HT1080 (cell line): ENCODE results near the gene EMP2. TPM values are rescaled to one million over a fixed set of nuclear protein-coding genes. Genes with fewer than 3 reads are reported as not detected.
"Not testable (repeated sequence)": the region's sequence is repeated elsewhere in the genome, so short reads cannot be mapped to it uniquely, and the experiment has no call there.

Experiments used
- DNase-seq: peaks from one replicate; pipeline ENCODE4 v3.0.0-alpha.2; 2015; ENCODE audit warnings: low read depth
- polyA plus RNA-seq, 2 experiments: library from polyadenylated mRNA; depleted of rRNA; stranded (reverse); fragments of >200 nt; gene quantifications; 2 replicates each; pipeline ENCODE4 v1.2.3, GENCODE V29; 2015
- total RNA-seq: library from RNA; depleted of rRNA; stranded (reverse); fragments of >200 nt; shearing (Covaris generic); gene quantifications from 2 replicates; pipeline ENCODE4 v1.2.3, GENCODE V29; 2014; rRNA removed

EMP2 gene
- total RNA-seq, result 11.2 and 12.3 TPM in 2 replicates
- polyA plus RNA-seq (2015; cell fraction: cytosol; rRNA removed), result 9.9 and 10.0 TPM in 2 replicates
- polyA plus RNA-seq (2015; cell fraction: nucleus; rRNA removed), result 7.6 and 7.8 TPM in 2 replicates

DNA sequence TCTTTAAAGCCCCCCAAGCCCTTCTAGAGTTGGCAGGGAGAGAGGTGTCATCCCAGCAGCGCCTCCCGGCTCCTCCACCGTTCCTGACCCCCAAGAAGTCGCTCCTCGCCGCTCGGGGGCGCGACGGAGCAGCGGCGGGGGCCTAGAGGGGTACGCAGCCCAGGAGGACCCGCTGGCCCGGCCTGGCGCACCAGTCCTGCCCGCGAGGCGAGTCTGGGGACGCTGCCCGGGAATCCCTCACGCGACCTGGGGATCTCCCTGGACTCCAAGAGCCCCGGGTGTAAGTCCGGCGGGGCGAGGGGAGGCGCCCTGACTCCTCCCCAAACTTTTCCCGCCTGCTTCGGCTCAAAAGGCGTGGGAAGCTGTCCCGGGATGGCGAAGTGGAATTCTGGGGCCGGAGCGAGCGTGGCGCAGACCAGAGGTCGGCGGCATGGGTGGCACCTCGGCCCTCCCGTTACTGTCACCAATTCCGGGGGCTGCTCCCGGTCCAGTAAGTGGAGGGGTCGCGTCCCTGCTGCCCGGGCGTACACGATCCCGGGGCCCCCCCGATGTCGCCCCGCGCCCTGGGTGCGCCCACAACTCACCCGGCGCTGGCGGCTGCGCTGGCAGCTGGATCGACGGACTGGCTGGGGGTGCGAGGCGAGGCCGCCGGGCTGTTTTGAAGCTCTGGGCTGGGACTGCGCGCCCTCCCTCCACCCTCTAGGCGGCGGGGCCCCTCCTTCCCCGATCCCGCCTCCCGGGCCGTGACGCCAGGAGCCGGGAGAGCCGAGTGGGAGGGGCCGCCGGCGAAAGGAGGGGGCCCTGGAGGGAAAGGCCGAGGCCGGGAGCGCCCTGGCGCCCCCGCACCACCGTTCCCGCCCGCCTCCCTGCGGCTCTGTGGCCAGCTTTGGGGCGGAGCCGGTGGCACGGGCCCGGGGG, at the start of gene EMP2:
Gene EMP2, minus strand, starts transcription at position 634 of the 918 bp plus-strand sequence. CDS start 32,981 bp downstream, outside the sequence.
- peak; percentile 69 for DNase-seq

GRCh38 chr16:10629592-10629963, 49.2 kb upstream of the EMP2 start:
- no peak for DNase-seq

- peak; percentile 22 for DNase-seq
Observed at GRCh38 chr16:10625595-10626357, 45.4 kb upstream of the EMP2 start.

DNA sequence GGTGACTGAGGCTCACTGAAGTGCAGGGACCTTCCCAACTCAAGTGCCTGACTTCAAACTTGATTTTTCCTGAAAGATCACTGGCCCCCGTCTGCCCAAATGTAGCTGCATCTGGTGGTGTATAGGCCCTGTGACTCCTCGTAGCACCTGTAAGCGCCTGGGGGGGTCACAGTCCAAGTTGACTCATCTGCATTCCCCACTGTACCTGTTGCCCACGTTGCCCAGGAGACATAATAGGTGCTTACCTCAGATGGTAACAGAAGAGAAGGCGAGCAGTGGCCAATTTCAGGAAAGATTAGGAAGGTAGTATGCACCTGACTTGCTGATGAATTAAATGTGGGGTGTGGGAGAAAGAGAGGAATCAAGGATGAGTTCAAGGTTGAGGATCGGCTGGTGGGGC, 44.1 kb upstream of the EMP2 start:
- no peak for DNase-seq

DNA sequence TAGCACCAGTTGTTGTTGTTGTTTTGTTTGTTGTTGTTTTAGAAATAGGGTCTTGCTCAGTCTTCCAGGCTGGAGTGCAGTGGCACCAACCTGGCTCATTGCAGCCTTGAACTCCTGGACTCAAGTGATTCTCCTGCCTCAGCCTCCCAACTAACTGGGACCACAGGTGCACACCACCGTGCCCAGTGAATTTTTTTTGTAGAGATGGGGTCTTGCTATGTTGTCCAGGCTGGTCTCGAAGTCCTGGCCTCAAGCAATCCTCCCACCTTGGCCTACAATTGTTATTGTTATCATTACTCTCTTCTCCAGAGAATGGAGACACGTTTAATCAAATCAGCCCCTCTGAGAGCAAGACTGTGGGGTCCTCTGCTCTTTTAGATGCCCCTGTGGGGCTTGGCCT, 42.7 kb upstream of the EMP2 start:
- no peak for DNase-seq

DNA sequence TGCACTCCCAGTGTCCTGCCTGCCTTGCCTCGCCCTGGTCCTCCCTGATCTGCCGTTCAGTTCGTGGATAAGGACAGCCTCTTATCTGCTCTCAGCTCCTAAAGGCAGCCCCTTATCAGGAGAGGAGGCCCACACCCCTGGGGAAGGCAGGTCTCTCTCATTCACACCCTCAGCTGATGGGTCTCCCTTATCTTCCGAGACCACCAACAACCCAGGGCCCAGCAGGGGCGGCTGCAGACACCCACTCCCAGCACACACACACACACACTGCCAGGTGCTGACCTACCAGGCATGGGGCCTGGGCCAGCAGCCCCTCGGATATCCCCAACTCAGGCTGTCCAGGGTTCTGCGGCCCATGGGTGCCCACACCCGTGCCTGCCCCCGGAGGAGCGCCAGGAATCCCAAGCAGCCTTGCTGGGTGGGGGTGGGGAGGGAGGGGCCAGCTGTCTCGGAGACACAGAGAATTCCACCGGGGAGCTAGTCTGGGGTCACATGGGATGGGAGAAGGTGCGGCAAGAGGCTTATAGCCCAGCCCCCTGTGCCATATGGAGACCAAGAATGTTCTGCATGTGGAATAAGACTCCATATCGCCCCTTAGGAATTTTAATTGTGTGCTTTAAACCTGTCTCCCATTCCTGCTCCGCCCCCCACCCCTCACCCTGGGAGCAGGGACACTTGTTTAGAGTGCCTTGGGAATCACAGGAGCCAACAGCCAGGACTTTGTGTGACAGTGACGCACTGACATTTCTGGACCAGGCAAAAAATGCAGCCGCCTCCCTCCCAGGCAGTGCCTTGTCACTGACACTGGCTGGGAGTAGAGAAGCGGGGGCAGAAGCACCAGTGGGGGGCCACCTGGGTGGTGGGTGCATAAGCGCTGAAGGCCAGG, 41.9 kb upstream of the EMP2 start:
- no peak for DNase-seq

GRCh38 chr16:10621216-10621949, 41.0 kb upstream of the EMP2 start:
- not testable (repeated sequence) for DNase-seq

GRCh38 chr16:10620120-10620519, 39.7 kb upstream of the EMP2 start:
- DNase-seq, result no peak

- no peak for DNase-seq
Observed at GRCh38 chr16:10619271-10619849, 39.0 kb upstream of the EMP2 start.

DNA sequence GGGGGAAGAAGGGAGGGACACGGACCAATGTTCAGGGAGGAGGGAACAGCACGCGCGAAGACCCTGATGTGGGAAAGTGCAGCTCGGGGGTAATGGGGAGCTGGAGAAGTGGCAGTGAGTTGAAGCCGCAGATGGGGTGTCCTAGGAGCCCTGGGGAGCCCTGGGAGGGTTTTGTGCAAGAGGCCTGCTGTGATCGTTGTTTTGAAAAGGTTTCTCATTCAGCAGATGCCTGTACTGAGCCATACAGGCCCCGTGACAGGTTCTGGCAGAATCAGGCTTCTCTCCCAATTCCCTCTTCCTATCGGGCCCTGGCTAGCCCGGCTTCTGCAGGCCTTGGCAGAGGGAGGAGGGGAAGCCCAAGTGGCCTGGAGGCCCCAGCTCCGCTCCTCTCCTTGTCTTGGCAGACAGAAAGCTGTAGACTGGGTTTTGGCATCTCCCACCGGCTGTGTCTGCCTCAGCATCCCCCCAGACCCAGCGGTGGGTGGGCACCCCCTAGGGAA, 38.4 kb upstream of the EMP2 start:
- DNase-seq, result no peak

DNA sequence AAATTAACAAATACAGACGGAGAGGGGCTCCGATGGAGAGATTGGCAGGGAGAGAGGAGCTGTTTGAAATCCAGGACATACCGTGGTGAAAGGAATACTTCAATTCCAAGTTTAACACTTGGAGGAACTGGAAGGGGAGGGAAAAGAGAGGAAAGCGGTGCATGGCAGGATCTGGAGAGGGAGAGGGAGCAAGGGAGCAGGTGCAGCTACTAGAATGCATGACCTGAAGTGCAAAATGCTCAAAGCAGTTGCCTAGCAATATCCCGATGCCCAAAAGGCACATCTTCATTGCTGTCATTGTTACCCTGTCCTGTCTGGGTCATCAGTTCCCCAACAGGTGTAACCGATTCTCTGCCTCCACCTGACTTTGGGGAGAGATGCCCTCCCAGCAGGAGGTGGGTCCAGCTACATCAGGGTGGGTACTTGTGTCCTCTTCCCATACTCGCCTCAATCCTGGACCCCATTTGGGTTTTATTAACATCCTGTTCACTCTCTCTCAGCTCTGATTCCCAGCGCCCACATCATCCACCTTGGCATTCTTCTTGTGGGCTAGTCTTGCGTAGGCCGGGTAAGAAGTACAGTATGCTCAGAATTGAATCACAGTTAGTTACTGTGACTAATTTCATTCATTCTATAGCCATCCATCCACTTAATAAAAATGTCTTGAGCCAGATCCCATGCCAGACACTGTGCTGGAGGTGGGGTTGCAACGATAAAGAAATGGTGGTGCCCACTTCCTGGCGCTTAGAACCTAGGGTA, 37.4 kb upstream of the EMP2 start:
- no peak for DNase-seq

- peak; percentile 32 for DNase-seq
Observed at GRCh38 chr16:10616756-10617640, 36.6 kb upstream of the EMP2 start.

DNA sequence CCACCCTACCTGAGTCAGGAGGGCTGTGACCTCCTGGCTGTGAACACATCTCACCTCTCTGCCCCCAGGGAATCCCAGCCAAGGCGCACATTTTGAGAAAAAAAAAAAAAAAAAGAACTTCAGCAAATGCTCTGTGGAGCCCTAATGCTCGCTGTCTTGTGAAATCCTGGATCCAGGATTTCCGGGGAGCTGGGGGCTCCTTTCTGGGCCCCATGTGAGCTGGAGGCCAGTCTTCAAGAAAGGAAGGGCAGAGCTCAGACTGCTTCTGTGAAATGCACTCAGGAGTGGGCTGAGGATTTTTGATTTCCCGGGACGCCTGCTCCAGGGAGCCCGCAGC, 36.0 kb upstream of the EMP2 start:
- no peak for DNase-seq

DNA sequence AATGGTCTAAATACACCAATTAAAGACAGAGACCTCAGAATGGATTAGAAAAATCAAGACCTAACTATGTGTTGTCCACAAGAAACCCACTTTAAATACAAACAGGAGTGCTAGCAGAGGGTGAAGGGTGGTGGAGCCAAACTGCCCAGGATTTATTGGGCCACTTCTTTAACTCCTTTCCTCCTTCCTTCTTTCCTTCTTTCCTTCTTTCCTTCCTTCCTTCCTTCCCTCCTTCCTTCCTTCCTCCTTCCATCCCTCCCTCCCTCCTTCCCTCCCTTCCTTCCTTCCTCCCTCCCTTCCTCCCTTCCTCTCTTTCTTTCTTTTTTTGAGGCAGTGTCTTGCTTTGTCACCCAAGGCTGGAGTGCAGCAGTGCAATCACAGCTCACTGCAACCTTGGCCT, 34.3 kb upstream of the EMP2 start:
- no peak for DNase-seq

GRCh38 chr16:10613785-10614485, 33.5 kb upstream of the EMP2 start:
- DNase-seq, result no peak

GRCh38 chr16:10612649-10613179, 32.3 kb upstream of the EMP2 start:
- DNase-seq, result no peak

GRCh38 chr16:10611825-10612342, 31.5 kb upstream of the EMP2 start:
- no peak for DNase-seq
